ENCODE results near the gene PRDM15. TPM values are rescaled to one million over a fixed set of nuclear protein-coding genes. Genes with fewer than 3 reads are reported as not detected.

PRDM15 gene
- total and polyA plus RNA-seq, 2 experiments from 2014 or later, result 3.0 to 10.6 TPM

GRCh38 chr21:41877901-41878830 lies 978 bp downstream of the PRDM15 start (continued):
- no peak for TF ChIP-seq ZNF462 (CRISPR knock-in tag; IDR thresholded peaks at IDR 0.05)
- TF ChIP-seq ZNF331 (CRISPR knock-in tag; IDR thresholded peaks at IDR 0.05; ENCODE audit: low read depth), result no peak
- no peak for TF ChIP-seq EZH2phosphoT487 (IDR thresholded peaks at IDR 0.05; ENCODE audit: unreplicated experiment)
- no peak for TF ChIP-seq CREB1 (CRISPR knock-in tag; IDR thresholded peaks at IDR 0.05; ENCODE audit: low read depth)
- TF ChIP-seq EZH2 (IDR thresholded peaks at IDR 0.05; ENCODE audit: low read depth, unreplicated experiment), result no peak

GRCh38 chr21:41876928-41877652 lies 2.1 kb downstream of the PRDM15 start:
- peak overlapping the region; percentile 95 for H3K4me2 ChIP-seq

More at GRCh38 chr21:41876928-41877652, 2.1 kb downstream of the PRDM15 start:
- Mint-ChIP-seq H3K4me3 (peak overlapping the region; percentile 80; the same call in 2 of the 3 replicates), H3K27me3 (ENCODE audit: insufficient read depth, low read depth, poor library complexity) (peaks cover 1% of the 10 kb centered on the region), H3K4me1 (peaks cover 19% of the 10 kb centered on the region), H3K27ac (no peak overlapping the region), H3K36me3 (ENCODE audit: low read depth) (peaks cover 3% of the 10 kb centered on the region; the same call in 2 of the 3 replicates), H3K9me3 (no peaks in the 10 kb centered on the region)
- Histone ChIP-seq H3K4me1 (ENCODE audit: insufficient read depth) (peaks cover 7% of the 10 kb centered on the region), H3K9me2 (ENCODE audit: insufficient read depth) (no peaks in the 10 kb centered on the region), H3F3A (replicated peaks; ENCODE audit: low read depth) (no peaks in the 10 kb centered on the region), H3K27ac (ENCODE audit: low read depth) (no peak overlapping the region), H4K20me1 (replicated peaks; ENCODE audit: insufficient read depth) (peaks cover 6% of the 10 kb centered on the region), H3K79me2 (replicated peaks; ENCODE audit: insufficient read depth) (peaks cover 39% of the 10 kb centered on the region), H3K27me3 (ENCODE audit: insufficient read depth) (no peaks in the 10 kb centered on the region), H3K36me3 (ENCODE audit: insufficient read depth) (no peaks in the 10 kb centered on the region), H2AFZ (no peak overlapping the region), H3K4me3 (no peak overlapping the region)
- DNase-seq (ENCODE audit: low spot score) (no peak), ATAC-seq (no peak)
- TF ChIP-seq ZNF331 (CRISPR knock-in tag; IDR thresholded peaks at IDR 0.05; ENCODE audit: low read depth) (no peak), ETS1 (IDR thresholded peaks at IDR 0.05) (no peak), CTCF (conservative IDR thresholded peaks at IDR 0.05; ENCODE audit: low read depth in 2 of 2) (0 out of 4 replicates have a peak, but pooled peaks of 1 of the 2 experiments have one; percentile 5)

All from GM23338 (cell line).